PFSK-1 (cell line): ENCODE data around the gene CALY.

Experiments
- POLR2AphosphoS5 ChIP-seq: IDR thresholded peaks from 2 replicates; pipeline ENCODE4 v1.6.1; 2012; ENCODE audit warnings: low read depth, mild to moderate bottlenecking, control low read depth, low read length, moderate library complexity
- SIN3A ChIP-seq: IDR thresholded peaks from 2 replicates; pipeline ENCODE4 v1.6.1; 2012; ENCODE audit warnings: mild to moderate bottlenecking, low read length, moderate library complexity, borderline replicate concordance; ENCODE audit not compliant: insufficient read depth
- TAF1 ChIP-seq: IDR thresholded peaks from 2 replicates; pipeline ENCODE4 v1.6.1; 2012; ENCODE audit warnings: low read length, control low read depth, borderline replicate concordance; ENCODE audit not compliant: insufficient read depth
- TF ChIP-seq, protein P1 (sequence below), 2 experiments: IDR thresholded peaks; 2 replicates each; pipeline versions ENCODE4 v1.6.1 to v1.8.0; 2011 to 2012; ENCODE audit warnings: low read depth in 2 of 2, low read length in 2 of 2, control low read depth in 1 of 2, inconsistent platforms in 1 of 2, mild to moderate bottlenecking in 1 of 2, moderate library complexity in 1 of 2; ENCODE audit not compliant: insufficient read depth in 1 of 2

DNA sequence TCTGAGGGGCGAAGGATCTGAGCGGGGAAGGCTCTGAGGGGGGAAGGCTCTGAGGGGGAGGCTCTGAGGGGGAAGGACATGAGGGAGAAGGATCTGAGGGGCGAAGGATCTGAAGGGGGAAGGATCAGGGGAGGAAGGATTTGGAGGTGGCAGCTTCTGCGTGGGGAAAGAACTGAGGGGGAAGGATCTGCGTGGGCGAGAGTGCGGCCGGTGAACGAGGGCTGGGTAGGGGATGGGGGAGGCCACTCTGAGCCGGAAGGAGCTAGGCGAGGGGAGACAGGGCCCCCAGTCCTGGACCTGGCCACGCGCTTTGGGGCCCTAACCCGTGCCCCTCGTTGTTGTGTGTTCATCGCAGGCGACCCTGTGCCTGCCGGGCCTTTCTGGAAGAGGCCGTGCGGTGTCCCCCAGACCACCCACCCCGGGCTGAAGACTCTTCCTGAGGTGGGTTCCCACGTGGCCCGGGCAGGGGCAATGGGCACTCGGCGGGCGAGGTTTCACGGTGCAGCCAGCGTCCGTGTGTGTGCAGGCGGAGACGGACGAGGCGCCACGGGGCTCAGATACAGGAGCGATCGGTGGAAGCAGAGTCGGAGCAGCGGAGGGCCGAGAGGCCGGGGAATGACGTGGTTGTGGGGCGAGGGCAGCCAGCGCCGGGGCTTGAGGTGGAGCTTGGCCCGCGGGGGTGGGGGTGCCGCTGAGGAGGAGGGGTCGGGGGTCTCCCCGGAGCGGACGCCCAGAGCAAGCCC is 2.0 kb downstream of the CALY start:
- no peak for TF ChIP-seq POLR2AphosphoS5
- no peak for TF ChIP-seq SIN3A
- no peak for TF ChIP-seq TAF1
- TF ChIP-seq, protein P1, sequence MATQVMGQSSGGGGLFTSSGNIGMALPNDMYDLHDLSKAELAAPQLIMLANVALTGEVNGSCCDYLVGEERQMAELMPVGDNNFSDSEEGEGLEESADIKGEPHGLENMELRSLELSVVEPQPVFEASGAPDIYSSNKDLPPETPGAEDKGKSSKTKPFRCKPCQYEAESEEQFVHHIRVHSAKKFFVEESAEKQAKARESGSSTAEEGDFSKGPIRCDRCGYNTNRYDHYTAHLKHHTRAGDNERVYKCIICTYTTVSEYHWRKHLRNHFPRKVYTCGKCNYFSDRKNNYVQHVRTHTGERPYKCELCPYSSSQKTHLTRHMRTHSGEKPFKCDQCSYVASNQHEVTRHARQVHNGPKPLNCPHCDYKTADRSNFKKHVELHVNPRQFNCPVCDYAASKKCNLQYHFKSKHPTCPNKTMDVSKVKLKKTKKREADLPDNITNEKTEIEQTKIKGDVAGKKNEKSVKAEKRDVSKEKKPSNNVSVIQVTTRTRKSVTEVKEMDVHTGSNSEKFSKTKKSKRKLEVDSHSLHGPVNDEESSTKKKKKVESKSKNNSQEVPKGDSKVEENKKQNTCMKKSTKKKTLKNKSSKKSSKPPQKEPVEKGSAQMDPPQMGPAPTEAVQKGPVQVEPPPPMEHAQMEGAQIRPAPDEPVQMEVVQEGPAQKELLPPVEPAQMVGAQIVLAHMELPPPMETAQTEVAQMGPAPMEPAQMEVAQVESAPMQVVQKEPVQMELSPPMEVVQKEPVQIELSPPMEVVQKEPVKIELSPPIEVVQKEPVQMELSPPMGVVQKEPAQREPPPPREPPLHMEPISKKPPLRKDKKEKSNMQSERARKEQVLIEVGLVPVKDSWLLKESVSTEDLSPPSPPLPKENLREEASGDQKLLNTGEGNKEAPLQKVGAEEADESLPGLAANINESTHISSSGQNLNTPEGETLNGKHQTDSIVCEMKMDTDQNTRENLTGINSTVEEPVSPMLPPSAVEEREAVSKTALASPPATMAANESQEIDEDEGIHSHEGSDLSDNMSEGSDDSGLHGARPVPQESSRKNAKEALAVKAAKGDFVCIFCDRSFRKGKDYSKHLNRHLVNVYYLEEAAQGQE (IDR thresholded peaks at IDR 0.05; ENCODE audit: insufficient read depth in 1 of 2, low read depth in 2 of 2, low read length in 2 of 2): no peak
